H1 (cell line): ENCODE measurements around the gene OSBPL5. TPM values are rescaled to one million over a fixed set of nuclear protein-coding genes. Genes with fewer than 3 reads are reported as not detected.

ENCODE experiments used
- CTCF ChIA-PET: fragments of 300-600 bp; sonication (Branson Sonifier 250); formaldehyde crosslinking; loops from one replicate; lab custom pipeline; 2021; ENCODE audit not compliant: partially characterized antibody; lab: Charles Lee
- POLR2A ChIA-PET: fragments of 300-600 bp; sonication (Branson Sonifier 250); formaldehyde crosslinking; loops from one replicate; lab custom pipeline; 2021; ENCODE audit warnings: inconsistent platforms; ENCODE audit not compliant: partially characterized antibody; lab: Charles Lee
- DNase-seq, 2 experiments: peaks; one replicate each; pipeline versions ENCODE4 v3.0.0 to v3.0.0-alpha.2; 2010 to 2022; ENCODE audit warnings: low spot score in 2 of 2, low read depth in 1 of 2, mixed read lengths in 1 of 2
- FAIRE-seq: peaks from 2 replicates; lab custom pipeline; 2011; peaks lifted over from hg19 to GRCh38; lab: Jason Lieb, UNC
- H2AFZ ChIP-seq: 2 replicates; pipeline ENCODE4 v1.8.1; 2012; ENCODE audit warnings: low read length, inconsistent platforms
- H2AK5ac ChIP-seq: 2 replicates; pipeline ENCODE4 v1.6.1; 2013; ENCODE audit warnings: low read depth, low read length
- H2BK120ac ChIP-seq: replicated peaks from 2 replicates; pipeline ENCODE3; 2013; ENCODE audit warnings: low read depth, low read length, inconsistent platforms
- H2BK12ac ChIP-seq: 2 replicates; pipeline ENCODE4 v1.6.1; 2013; ENCODE audit warnings: low read depth, low read length
- H2BK15ac ChIP-seq: 2 replicates; pipeline ENCODE4 v1.6.1; 2013; ENCODE audit warnings: low read length
- H2BK20ac ChIP-seq: 2 replicates; pipeline ENCODE4 v1.6.1; 2013; ENCODE audit warnings: low read length
- H2BK5ac ChIP-seq: 2 replicates; pipeline ENCODE4 v1.6.1; 2013; ENCODE audit warnings: low read depth, low read length
- H3K14ac ChIP-seq: 2 replicates; pipeline ENCODE4 v1.6.1; 2013; ENCODE audit warnings: inconsistent platforms; ENCODE audit not compliant: insufficient read length
- H3K18ac ChIP-seq: 2 replicates; pipeline ENCODE4 v1.6.1; 2013; ENCODE audit warnings: low read length; ENCODE audit errors: extremely low read depth
- H3K23ac ChIP-seq: 2 replicates; pipeline ENCODE4 v1.6.1; 2013; ENCODE audit warnings: inconsistent platforms; ENCODE audit not compliant: insufficient read length
- H3K23me2 ChIP-seq: 2 replicates; pipeline ENCODE4 v1.6.1; 2013; ENCODE audit warnings: low read depth, low read length
- H3K27ac ChIP-seq: 2 replicates; pipeline ENCODE4 v1.6.1; 2011; ENCODE audit warnings: low read depth, low read length, inconsistent platforms
- H3K27me3 ChIP-seq, 4 experiments: replicated peaks in 1 of 4; 1 replicate in 1 of 4; 2 replicates in 3 of 4; pipeline versions ENCODE4 v1.6.1 to v1.8.1; 2011 to 2013; ENCODE audit warnings: low read length in 3 of 4, mild to moderate bottlenecking in 3 of 4, inconsistent platforms in 2 of 4, mixed read lengths in 2 of 4, moderate library complexity in 1 of 4; ENCODE audit not compliant: control insufficient read depth in 3 of 4, insufficient read depth in 3 of 4; ENCODE audit errors: extremely low read depth in 1 of 4
- H3K36me3 ChIP-seq, 4 experiments: 2 replicates each; pipeline versions ENCODE4 v1.6.1 to v1.8.1; 2011 to 2013; ENCODE audit warnings: mild to moderate bottlenecking in 4 of 4, low read length in 3 of 4, moderate library complexity in 2 of 4, control low read depth in 1 of 4, inconsistent platforms in 1 of 4; ENCODE audit not compliant: insufficient read depth in 4 of 4, control insufficient read depth in 2 of 4
- H3K4ac ChIP-seq: replicated peaks from 2 replicates; pipeline ENCODE3; 2013; ENCODE audit warnings: low read length, low read depth, mixed read lengths, inconsistent platforms; ENCODE audit not compliant: insufficient read length
- H3K4me1 ChIP-seq, 4 experiments: replicated peaks in 1 of 4; 1 replicate in 1 of 4; 2 replicates in 3 of 4; pipeline versions ENCODE4 v1.6.1 to v1.8.1; 2011 to 2013; ENCODE audit warnings: low read length in 3 of 4, inconsistent platforms in 2 of 4, mixed read lengths in 1 of 4; ENCODE audit not compliant: insufficient read depth in 4 of 4, control insufficient read depth in 3 of 4
- H3K4me2 ChIP-seq, 2 experiments: 2 replicates each; pipeline versions ENCODE4 v1.6.1 to v1.8.1; 2011 to 2013; ENCODE audit warnings: low read depth in 2 of 2, low read length in 2 of 2, control low read depth in 1 of 2, inconsistent platforms in 1 of 2, mild to moderate bottlenecking in 1 of 2; ENCODE audit not compliant: insufficient read depth in 1 of 2
- H3K4me3 ChIP-seq, 4 experiments: fragments of 200-600, 300-600 bp in 1 of 4; sonication (generic), shearing (Covaris generic), sonication (Bioruptor Twin) in 1 of 4; 2 replicates each; pipeline versions ENCODE4 v1.5.1 to v1.8.1; 2011 to 2016; ENCODE audit warnings: low read length in 4 of 4, low read depth in 3 of 4, control low read depth in 2 of 4, inconsistent platforms in 2 of 4, mild to moderate bottlenecking in 2 of 4, mixed read lengths in 1 of 4, moderate library complexity in 1 of 4; ENCODE audit not compliant: insufficient read depth in 2 of 4; ENCODE audit errors: extremely low read depth in 1 of 4
- H3K56ac ChIP-seq: replicated peaks from 2 replicates; pipeline ENCODE3; 2013; ENCODE audit warnings: low read depth, mild to moderate bottlenecking, mixed read lengths, low read length, inconsistent platforms; ENCODE audit not compliant: insufficient read length
- H3K79me1 ChIP-seq: 2 replicates; pipeline ENCODE4 v1.6.1; 2013; ENCODE audit warnings: low read depth, low read length, control low read depth
- H3K79me2 ChIP-seq, 2 experiments: 2 replicates each; pipeline versions ENCODE4 v1.6.1 to v1.8.1; 2012 to 2013; ENCODE audit warnings: low read length in 2 of 2, mild to moderate bottlenecking in 2 of 2, inconsistent platforms in 1 of 2; ENCODE audit not compliant: insufficient read depth in 2 of 2, control insufficient read depth in 1 of 2
- H3K9ac ChIP-seq, 4 experiments: replicated peaks in 1 of 4; 1 replicate in 1 of 4; 2 replicates in 3 of 4; pipeline versions ENCODE4 v1.6.1 to v1.8.1; 2011 to 2013; ENCODE audit warnings: low read depth in 3 of 4, low read length in 3 of 4, control low read depth in 2 of 4, mild to moderate bottlenecking in 2 of 4, moderate library complexity in 2 of 4, inconsistent platforms in 1 of 4; ENCODE audit errors: extremely low read depth in 1 of 4
- H3K9me3 ChIP-seq, 2 experiments: 2 replicates each; pipeline versions ENCODE4 v1.6.1 to v1.8.1; 2012 to 2013; ENCODE audit warnings: mild to moderate bottlenecking in 2 of 2, moderate library complexity in 2 of 2, control low read depth in 1 of 2, inconsistent platforms in 1 of 2, low read depth in 1 of 2, low read length in 1 of 2, mixed read lengths in 1 of 2; ENCODE audit not compliant: insufficient read depth in 2 of 2
- H4K20me1 ChIP-seq, 2 experiments: replicated peaks in 1 of 2; 2 replicates each; pipeline versions ENCODE3 to v1.8.1; 2011 to 2013; ENCODE audit warnings: inconsistent platforms in 2 of 2, low read length in 2 of 2, mild to moderate bottlenecking in 1 of 2; ENCODE audit not compliant: insufficient read depth in 2 of 2, control insufficient read depth in 1 of 2
- H4K5ac ChIP-seq: 2 replicates; pipeline ENCODE4 v1.6.1; 2013; ENCODE audit warnings: low read length, low read depth, mixed read lengths, inconsistent platforms; ENCODE audit not compliant: insufficient read length
- H4K8ac ChIP-seq: 2 replicates; pipeline ENCODE4 v1.8.0; 2013; ENCODE audit warnings: mild to moderate bottlenecking, moderate library complexity, low read length, inconsistent platforms; ENCODE audit not compliant: insufficient read depth; ENCODE audit errors: extremely low read depth
- H4K91ac ChIP-seq: replicated peaks from 2 replicates; pipeline ENCODE3; 2013; ENCODE audit warnings: low read length, mixed read lengths, inconsistent platforms; ENCODE audit not compliant: insufficient read length
- GTF2F1 ChIP-seq: IDR thresholded peaks from 2 replicates; pipeline ENCODE4 v1.6.1; 2012; ENCODE audit warnings: low read depth, low read length, improper control_type of control experiment, borderline replicate concordance
- JUN ChIP-seq: IDR thresholded peaks from 2 replicates; pipeline ENCODE4 v1.6.1; 2011; ENCODE audit warnings: low read depth, mild to moderate bottlenecking, improper control_type of control experiment, low read length
- WGBS, 2 experiments: shearing (Covaris generic) in 1 of 2; methylation state at CpG; one replicate each; pipeline versions ENCODE4 v1.1.6 to v1.1.7; 2013 to 2015; ENCODE audit warnings: low lambda C conversion rate in 2 of 2, mixed read lengths in 2 of 2, inconsistent platforms in 1 of 2, low coverage in 1 of 2, missing lambda C conversion rate in 1 of 2; ENCODE audit not compliant: insufficient replicate concordance in 2 of 2, insufficient coverage in 1 of 2, insufficient read length in 1 of 2; ENCODE audit errors: extremely low coverage in 1 of 2, missing lambda C conversion rate in 1 of 2; 5-methylcytosine and 5-hydroxymethylcytosine counted together
- polyA plus RNA-seq, 7 experiments: library from polyadenylated mRNA; depleted of rRNA in 3 of 7; stranded (reverse) in 5 of 7; unstranded in 2 of 7; fragments of >200 nt in 5 of 7; fragments of 200-250 nt in 2 of 7; gene quantifications; 1 replicate in 5 of 7; 2 replicates in 1 of 7; 4 replicates in 1 of 7; pipeline versions ENCODE4 v1.2.1 to v1.2.3, GENCODE V29; 2011 to 2013; ENCODE audit warnings: missing spikeins in 2 of 7, mixed read lengths in 2 of 7
- total RNA-seq: library from RNA; stranded (reverse); fragmentation: NEBNext Ultra II Directional; extraction: Animal tissue kit (Norgen Biotek cat#: 25700); gene quantifications from 2 replicates; pipeline ENCODE4 v1.2.1, GENCODE V29; 2021

OSBPL5 gene
- total and polyA plus RNA-seq, 2 of the 8 experiments (the other 6 are each of a cell fraction or from before 2014, with no cell fraction given): 3.4 to 9.9 TPM

- FAIRE-seq (no peak), DNase-seq (no peak)
- Histone ChIP-seq H3K14ac (no peak overlapping the region), H3K9me3 (no peaks in the 10 kb centered on the region), H3K36me3 (peaks cover 15 to 71% (median 34%) of the 10 kb centered on the region in 4 experiments), H3K27me3 (no peaks in the 10 kb centered on the region), H3K27ac (no peak overlapping the region), H4K5ac (no peak overlapping the region), H2BK12ac (no peak overlapping the region), H3K4ac (no peak overlapping the region), H2BK20ac (no peak overlapping the region), H4K8ac (no peak overlapping the region), H4K91ac (no peak overlapping the region), H3K4me1 (peaks cover 0 to 3% (median 0%) of the 10 kb centered on the region in 4 experiments; a peak in 1 of 7 replicates), H4K20me1 (peaks cover 19 to 49% of the 10 kb centered on the region in 2 experiments), H3K23ac (no peak overlapping the region), H2AK5ac (no peak overlapping the region), H3K9ac (no peak overlapping the region), H2BK5ac (no peak overlapping the region), H2BK15ac (no peak overlapping the region), H3K18ac (no peak overlapping the region), H3K4me3 (no peak overlapping the region), H3K23me2 (no peaks in the 10 kb centered on the region), H2AFZ (no peak overlapping the region), H3K56ac (no peak overlapping the region), H2BK120ac (no peak overlapping the region), H3K79me2 (peaks cover 0 to 41% of the 10 kb centered on the region in 2 experiments; a peak in 2 of 4 replicates), H3K4me2 (no peak overlapping the region), H3K79me1 (peaks cover 23% of the 10 kb centered on the region)
- ChIA-PET POLR2A (interaction anchor here (0.6 to 1.3 kb wide), 3 partner anchors 11 to 341 kb away, joined by 3 to 4 read pairs (median 3); partner anchors contain the start of gene KCNQ1OT1), CTCF (interaction anchor here (0.6 to 20.3 kb wide), 2 partner anchors 48 to 66 kb away, joined by 3 to 434 read pairs; no protein-coding TSS in a partner anchor)
- TF ChIP-seq JUN (no peak), GTF2F1 (no peak)
- WGBS, 2 experiments: 96% methylated on average over 9 of the region's 9 CpGs; no CpG with 5 or more reads in 1 of the 2 experiments
Observed at GRCh38 chr11:3040881-3041280, 124.2 kb downstream of the OSBPL5 start.
